Smooth muscle cell (in vitro differentiated cells): Measurements from ENCODE around the gene SLC47A1. TPM values are rescaled to one million over a fixed set of nuclear protein-coding genes. Genes with fewer than 3 reads are reported as not detected.

Experiments used
- DNase-seq: peaks from one replicate; lab custom pipeline; 2025; ENCODE audit not compliant: unreplicated experiment; lab: John Stamatoyannopoulos, UW
- H2AFZ ChIP-seq: fragments of 200-600 bp; sonication (generic); 2 replicates; pipeline ENCODE4 v1.6.0; 2016; ENCODE audit warnings: antibody characterized with exemption, low read depth, mild to moderate bottlenecking
- H3F3A ChIP-seq: fragments of 200-600 bp; sonication (generic); 2 replicates; pipeline ENCODE4 v1.6.0; 2017; ENCODE audit warnings: antibody characterized with exemption, low read depth
- H3K27ac ChIP-seq: fragments of 200-600 bp; sonication (generic); 2 replicates; pipeline ENCODE4 v1.5.1; 2016; ENCODE audit warnings: low read depth, mild to moderate bottlenecking
- H3K27me3 ChIP-seq: fragments of 200-600 bp; sonication (generic); 2 replicates; pipeline ENCODE4 v1.6.1; 2016; ENCODE audit warnings: low read depth, mild to moderate bottlenecking
- H3K36me3 ChIP-seq: fragments of 200-600 bp; sonication (generic); 2 replicates; pipeline ENCODE4 v1.5.1; 2016; ENCODE audit warnings: low read depth
- H3K4me1 ChIP-seq: fragments of 200-600 bp; sonication (generic); 2 replicates; pipeline ENCODE4 v1.5.1; 2016; ENCODE audit warnings: low read depth
- H3K4me2 ChIP-seq: fragments of 200-600 bp; sonication (generic); 2 replicates; pipeline ENCODE4 v1.6.0; 2016; ENCODE audit warnings: mild to moderate bottlenecking
- H3K4me3 ChIP-seq: fragments of 200-600 bp; sonication (generic); 2 replicates; pipeline ENCODE4 v1.5.1; 2016; ENCODE audit warnings: mild to moderate bottlenecking
- H3K79me2 ChIP-seq: fragments of 200-600 bp; sonication (generic); 2 replicates; pipeline ENCODE4 v1.6.0; 2016; ENCODE audit warnings: low read depth, mild to moderate bottlenecking
- H3K9ac ChIP-seq: fragments of 200-600 bp; sonication (generic); 2 replicates; pipeline ENCODE4 v1.6.0; 2016; ENCODE audit warnings: low read depth
- H3K9me3 ChIP-seq: fragments of 200-600 bp; sonication (generic); replicated peaks from 2 replicates; pipeline ENCODE4 v1.5.1; 2016; ENCODE audit warnings: low read depth
- H4K20me1 ChIP-seq: fragments of 200-600 bp; sonication (generic); 2 replicates; pipeline ENCODE4 v1.6.0; 2016; ENCODE audit warnings: low read depth
- WGBS: methylation state at CpG from one replicate; pipeline ENCODE4 v1.1.7; 2016; ENCODE audit warnings: low lambda C conversion rate; 5-methylcytosine and 5-hydroxymethylcytosine counted together
- polyA plus RNA-seq: library from polyadenylated mRNA; unstranded; fragments of >200 nt; fragmentation: Nextera tagmentation; extraction: Ambion mirVana; gene quantifications from 2 replicates; pipeline ENCODE4 v1.2.1, GENCODE V29; 2016
- small RNA-seq: library from RNA; depleted of rRNA; stranded (forward); fragments of <200 nt; gene quantifications from one replicate; pipeline ENCODE3, GENCODE V24; 2014
- total RNA-seq: library from RNA; depleted of rRNA; stranded (reverse); fragments of >200 nt; gene quantifications from 2 replicates; pipeline ENCODE4 v1.2.3, GENCODE V29; 2014
- TF ChIP-seq, protein P1 (sequence below): fragments of 200-600 bp; sonication (generic); IDR thresholded peaks from 2 replicates; pipeline ENCODE4 v1.5.1; 2017; ENCODE audit warnings: borderline replicate concordance, mild to moderate bottlenecking, antibody characterized with exemption; ENCODE audit not compliant: insufficient read depth, poor library complexity, severe bottlenecking

The SLC47A1 gene
- total and polyA plus RNA-seq, 2 experiments from 2014 or later = 2.5 TPM; not detected in 1

- peaks cover 11% of the 10 kb centered on the region for H3K9me3 ChIP-seq
- H3K27me3 ChIP-seq = no peaks in the 10 kb centered on the region
- DNase-seq = no peak
- TF ChIP-seq, protein P1, sequence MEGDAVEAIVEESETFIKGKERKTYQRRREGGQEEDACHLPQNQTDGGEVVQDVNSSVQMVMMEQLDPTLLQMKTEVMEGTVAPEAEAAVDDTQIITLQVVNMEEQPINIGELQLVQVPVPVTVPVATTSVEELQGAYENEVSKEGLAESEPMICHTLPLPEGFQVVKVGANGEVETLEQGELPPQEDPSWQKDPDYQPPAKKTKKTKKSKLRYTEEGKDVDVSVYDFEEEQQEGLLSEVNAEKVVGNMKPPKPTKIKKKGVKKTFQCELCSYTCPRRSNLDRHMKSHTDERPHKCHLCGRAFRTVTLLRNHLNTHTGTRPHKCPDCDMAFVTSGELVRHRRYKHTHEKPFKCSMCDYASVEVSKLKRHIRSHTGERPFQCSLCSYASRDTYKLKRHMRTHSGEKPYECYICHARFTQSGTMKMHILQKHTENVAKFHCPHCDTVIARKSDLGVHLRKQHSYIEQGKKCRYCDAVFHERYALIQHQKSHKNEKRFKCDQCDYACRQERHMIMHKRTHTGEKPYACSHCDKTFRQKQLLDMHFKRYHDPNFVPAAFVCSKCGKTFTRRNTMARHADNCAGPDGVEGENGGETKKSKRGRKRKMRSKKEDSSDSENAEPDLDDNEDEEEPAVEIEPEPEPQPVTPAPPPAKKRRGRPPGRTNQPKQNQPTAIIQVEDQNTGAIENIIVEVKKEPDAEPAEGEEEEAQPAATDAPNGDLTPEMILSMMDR = no peak
- no peak overlapping the region for H2AFZ ChIP-seq
- H3K79me2 ChIP-seq = no peaks in the 10 kb centered on the region
- 50% methylated on average over 2 of the region's 2 CpGs for WGBS
- H3K4me1 ChIP-seq = no peaks in the 10 kb centered on the region
- no peak overlapping the region for H3K4me3 ChIP-seq
- H3K27ac ChIP-seq = no peak overlapping the region
- no peaks in the 10 kb centered on the region for H4K20me1 ChIP-seq
- no peaks in the 10 kb centered on the region for H3F3A ChIP-seq
- H3K36me3 ChIP-seq = peaks cover 3% of the 10 kb centered on the region
- no peak overlapping the region for H3K4me2 ChIP-seq
- no peak overlapping the region for H3K9ac ChIP-seq
Observed at GRCh38 chr17:19619705-19620325, 86.2 kb downstream of the SLC47A1 start.

GRCh38 chr17:19621697-19622096, 88.0 kb downstream of the SLC47A1 start:
- Histone ChIP-seq H3K27ac (no peak overlapping the region), H3K27me3 (no peaks in the 10 kb centered on the region), H3K4me2 (no peak overlapping the region), H3K36me3 (peaks cover 3% of the 10 kb centered on the region), H4K20me1 (no peaks in the 10 kb centered on the region), H3F3A (no peaks in the 10 kb centered on the region), H2AFZ (no peak overlapping the region), H3K4me3 (no peak overlapping the region), H3K9me3 (peaks cover 11% of the 10 kb centered on the region), H3K79me2 (no peaks in the 10 kb centered on the region), H3K4me1 (no peaks in the 10 kb centered on the region), H3K9ac (no peak overlapping the region)
- TF ChIP-seq, protein P1 = no peak
- 100% methylated on average over 1 of the region's 1 CpG for WGBS
- no peak for DNase-seq

DNA sequence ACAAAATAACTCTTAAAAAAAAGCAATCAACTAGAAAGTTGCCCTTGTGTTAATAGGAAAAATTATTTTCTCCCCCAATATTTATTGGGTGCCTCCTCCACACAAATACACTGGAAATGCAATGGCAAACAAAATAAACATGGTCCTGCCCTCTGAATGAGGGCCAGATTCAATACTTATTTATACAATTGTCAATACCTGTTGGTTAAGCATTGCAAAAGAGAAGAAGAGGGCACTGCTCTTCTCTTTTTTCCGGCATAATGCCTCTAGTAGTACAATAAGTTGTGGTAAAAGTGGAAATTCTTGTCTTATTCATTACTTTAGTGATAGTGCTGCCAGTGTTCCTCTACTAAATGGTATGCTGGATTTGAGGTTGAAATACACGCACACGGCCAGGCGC, 92.4 kb downstream of the SLC47A1 start:
- TF ChIP-seq, protein P1 = no peak
- Histone ChIP-seq H3K79me2 (no peaks in the 10 kb centered on the region), H3K9ac (no peak overlapping the region), H4K20me1 (no peaks in the 10 kb centered on the region), H3K36me3 (no peaks in the 10 kb centered on the region), H2AFZ (no peak overlapping the region), H3K4me1 (no peaks in the 10 kb centered on the region), H3K27me3 (no peaks in the 10 kb centered on the region), H3K9me3 (no peaks in the 10 kb centered on the region), H3F3A (no peaks in the 10 kb centered on the region), H3K27ac (no peak overlapping the region), H3K4me2 (no peak overlapping the region), H3K4me3 (no peak overlapping the region)
- DNase-seq = no peak
- 88% methylated on average over 4 of the region's 4 CpGs for WGBS

Small RNAs within 50 kb of the gene (small RNA-seq; reads per million reads assigned to genes)
- gene AC025627.2 (not detected), gene NMTRQ-TTG12-1 (not detected)

Other genes with a start within 250 kb of the SLC47A1 start
- gene B9D1, start 171.1 kb upstream of the SLC47A1 start, total RNA-seq = 21.6 and 21.9 TPM in 2 replicates
- 30.0 and 45.5 TPM in 2 replicates for gene B9D1, start 171.1 kb upstream of the SLC47A1 start, polyA plus RNA-seq
- 9.1 and 14.7 TPM in 2 replicates for gene MAPK7, start 155.4 kb upstream of the SLC47A1 start, total RNA-seq
- 34.5 and 36.3 TPM in 2 replicates for gene MAPK7, start 155.4 kb upstream of the SLC47A1 start, polyA plus RNA-seq
- gene MFAP4, start 146.7 kb upstream of the SLC47A1 start, total RNA-seq = 580 and 618 TPM in 2 replicates
- gene MFAP4, start 146.7 kb upstream of the SLC47A1 start, polyA plus RNA-seq = 960 and 1,738 TPM in 2 replicates
- 4.6 and 7.4 TPM in 2 replicates for gene RNF112, start 122.6 kb upstream of the SLC47A1 start, total RNA-seq
- gene RNF112, start 122.6 kb upstream of the SLC47A1 start, polyA plus RNA-seq = 3.5 and 7.2 TPM in 2 replicates
- 26.9 and 60.3 TPM in 2 replicates for gene ALDH3A2, start 114.9 kb downstream of the SLC47A1 start, total RNA-seq
- gene ALDH3A2, start 114.9 kb downstream of the SLC47A1 start, polyA plus RNA-seq = 13.5 and 17.3 TPM in 2 replicates
- not detected in 2 replicates for gene SLC47A2, start 182.7 kb downstream of the SLC47A1 start, total RNA-seq
- gene SLC47A2, start 182.7 kb downstream of the SLC47A1 start, polyA plus RNA-seq = 0.33 TPM in 1 of 2 replicates, not detected in the other
- gene ALDH3A1, start 214.4 kb downstream of the SLC47A1 start, total RNA-seq = 0.18 TPM in 1 of 2 replicates, not detected in the other
- gene ALDH3A1, start 214.4 kb downstream of the SLC47A1 start, polyA plus RNA-seq = not detected in 2 replicates